ENCODE results near the gene NPBWR2. TPM values are rescaled to one million over a fixed set of nuclear protein-coding genes. Genes with fewer than 3 reads are reported as not detected.

Gene NPBWR2
- total RNA-seq, 1 donor from 2014 or later, result not detected

GRCh38 chr20:64112691-64113443 is 5.5 kb upstream of the NPBWR2 start:
- DNase-seq (ENCODE audit: extremely low spot score, unreplicated experiment), result peak; percentile 81
- no peak overlapping the region for H3K27ac Mint-ChIP-seq (ENCODE audit: unreplicated experiment)
- TF ChIP-seq, protein P1, sequence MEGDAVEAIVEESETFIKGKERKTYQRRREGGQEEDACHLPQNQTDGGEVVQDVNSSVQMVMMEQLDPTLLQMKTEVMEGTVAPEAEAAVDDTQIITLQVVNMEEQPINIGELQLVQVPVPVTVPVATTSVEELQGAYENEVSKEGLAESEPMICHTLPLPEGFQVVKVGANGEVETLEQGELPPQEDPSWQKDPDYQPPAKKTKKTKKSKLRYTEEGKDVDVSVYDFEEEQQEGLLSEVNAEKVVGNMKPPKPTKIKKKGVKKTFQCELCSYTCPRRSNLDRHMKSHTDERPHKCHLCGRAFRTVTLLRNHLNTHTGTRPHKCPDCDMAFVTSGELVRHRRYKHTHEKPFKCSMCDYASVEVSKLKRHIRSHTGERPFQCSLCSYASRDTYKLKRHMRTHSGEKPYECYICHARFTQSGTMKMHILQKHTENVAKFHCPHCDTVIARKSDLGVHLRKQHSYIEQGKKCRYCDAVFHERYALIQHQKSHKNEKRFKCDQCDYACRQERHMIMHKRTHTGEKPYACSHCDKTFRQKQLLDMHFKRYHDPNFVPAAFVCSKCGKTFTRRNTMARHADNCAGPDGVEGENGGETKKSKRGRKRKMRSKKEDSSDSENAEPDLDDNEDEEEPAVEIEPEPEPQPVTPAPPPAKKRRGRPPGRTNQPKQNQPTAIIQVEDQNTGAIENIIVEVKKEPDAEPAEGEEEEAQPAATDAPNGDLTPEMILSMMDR (IDR thresholded peaks at IDR 0.05), result no peak

GRCh38 chr20:64111841-64112641 is 4.7 kb upstream of the NPBWR2 start:
- no peaks in the 10 kb centered on the region for H3K9me3 Mint-ChIP-seq (ENCODE audit: unreplicated experiment)
- no peak overlapping the region for H3K4me3 Mint-ChIP-seq (ENCODE audit: unreplicated experiment)
- H3K27me3 Mint-ChIP-seq (ENCODE audit: unreplicated experiment), result no peaks in the 10 kb centered on the region
- DNase-seq (ENCODE audit: extremely low spot score, unreplicated experiment), result peak; percentile 67
- H3K27ac Mint-ChIP-seq (ENCODE audit: unreplicated experiment), result no peak overlapping the region
- TF ChIP-seq, protein P1 (IDR thresholded peaks at IDR 0.05), result no peak
- no peaks in the 10 kb centered on the region for H3K36me3 Mint-ChIP-seq (ENCODE audit: unreplicated experiment)
- H3K4me1 Mint-ChIP-seq (ENCODE audit: unreplicated experiment), result no peaks in the 10 kb centered on the region

More at GRCh38 chr20:64112691-64113443, 5.5 kb upstream of the NPBWR2 start:
- Mint-ChIP-seq H3K36me3 (ENCODE audit: unreplicated experiment) (no peaks in the 10 kb centered on the region), H3K4me1 (ENCODE audit: unreplicated experiment) (no peaks in the 10 kb centered on the region), H3K27me3 (ENCODE audit: unreplicated experiment) (no peaks in the 10 kb centered on the region), H3K9me3 (ENCODE audit: unreplicated experiment) (no peaks in the 10 kb centered on the region), H3K4me3 (ENCODE audit: unreplicated experiment) (no peak overlapping the region)

- Mint-ChIP-seq H3K27ac (ENCODE audit: unreplicated experiment) (no peak overlapping the region), H3K4me3 (ENCODE audit: unreplicated experiment) (no peak overlapping the region), H3K4me1 (ENCODE audit: unreplicated experiment) (no peaks in the 10 kb centered on the region), H3K36me3 (ENCODE audit: unreplicated experiment) (no peaks in the 10 kb centered on the region), H3K27me3 (ENCODE audit: unreplicated experiment) (peaks cover 8% of the 10 kb centered on the region), H3K9me3 (ENCODE audit: unreplicated experiment) (no peaks in the 10 kb centered on the region)
- TF ChIP-seq, protein P1 (IDR thresholded peaks at IDR 0.05), result no peak
- peak; percentile 78 for DNase-seq (ENCODE audit: extremely low spot score, unreplicated experiment)
Observed at GRCh38 chr20:64110411-64111068, 3.2 kb upstream of the NPBWR2 start.

DNA sequence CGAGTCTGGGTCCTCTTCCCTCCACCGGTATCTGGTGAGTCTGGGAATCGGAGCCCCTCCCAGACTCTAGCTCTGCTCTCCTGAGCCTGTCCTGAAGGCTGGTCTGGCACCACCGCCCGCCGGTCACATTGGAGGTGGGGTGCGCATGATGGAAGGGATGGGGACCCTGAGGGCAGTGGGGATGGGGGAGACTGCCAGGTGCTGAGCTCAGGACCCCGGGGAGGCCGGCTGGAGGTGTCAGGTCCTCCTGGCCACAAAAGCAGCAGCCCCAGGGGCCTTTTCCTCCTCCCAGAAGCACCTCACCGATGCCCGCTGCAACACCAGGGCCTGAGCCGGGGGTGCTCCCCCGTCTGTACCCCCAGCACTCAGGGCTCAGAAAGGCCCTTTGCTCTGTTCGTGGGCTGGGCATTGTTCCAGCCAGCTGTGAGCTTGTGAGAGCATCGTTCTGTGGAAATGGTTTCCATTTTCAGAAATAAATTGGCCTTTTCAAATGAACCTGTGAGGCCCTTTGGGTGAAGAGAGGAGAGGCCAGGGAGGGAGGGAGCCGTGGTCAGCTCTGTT is 2.5 kb upstream of the NPBWR2 start:
- DNase-seq (ENCODE audit: extremely low spot score, unreplicated experiment), result peak; percentile 79
- H3K4me1 Mint-ChIP-seq (ENCODE audit: unreplicated experiment), result no peaks in the 10 kb centered on the region

More for the DNA sequence above, 2.5 kb upstream of the NPBWR2 start:
- Mint-ChIP-seq H3K27me3 (ENCODE audit: unreplicated experiment) (peaks cover 8% of the 10 kb centered on the region), H3K9me3 (ENCODE audit: unreplicated experiment) (no peaks in the 10 kb centered on the region), H3K27ac (ENCODE audit: unreplicated experiment) (no peak overlapping the region), H3K4me3 (ENCODE audit: unreplicated experiment) (no peak overlapping the region), H3K36me3 (ENCODE audit: unreplicated experiment) (no peaks in the 10 kb centered on the region)
- TF ChIP-seq, protein P1 (IDR thresholded peaks at IDR 0.05), result no peak

Measured in osteocyte (in vitro differentiated cells).